OCI-LY7 (cell line): Measurements from ENCODE around the gene ATP6V1A.

Experiments used
- CTCF ChIP-seq: fragments of 200-600 bp; sonication (generic); conservative IDR thresholded peaks from 2 replicates; pipeline ENCODE4 v1.5.1; 2014; ENCODE audit warnings: mild to moderate bottlenecking, antibody characterized with exemption, low read length, moderate library complexity, mixed read lengths
- EZH2phosphoT487 ChIP-seq: fragments of 200-600 bp; sonication (generic); IDR thresholded peaks from 2 replicates; pipeline ENCODE4 v1.6.1; 2018; ENCODE audit warnings: low read depth, borderline replicate concordance, mild to moderate bottlenecking, mixed run types, antibody characterized with exemption, low read length, moderate library complexity, mixed read lengths

DNA sequence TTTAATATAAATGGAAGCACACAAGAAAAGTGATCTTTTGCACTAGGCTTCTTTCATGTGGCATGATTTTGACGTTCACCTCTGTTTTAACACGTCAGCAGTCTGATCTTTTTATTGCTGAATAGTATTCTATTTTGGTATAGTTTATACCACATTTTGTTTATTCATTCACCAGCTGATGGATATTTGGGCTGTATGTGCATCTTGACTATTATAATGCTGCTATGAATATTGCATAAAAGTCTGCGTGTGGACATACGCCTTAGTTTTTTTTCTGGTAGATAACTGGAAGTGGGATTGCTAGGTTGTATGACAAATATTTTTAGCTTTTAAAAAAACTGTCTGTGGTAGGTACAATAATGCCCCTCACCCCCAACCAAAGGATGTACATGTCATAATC is 15.1 kb upstream of the ATP6V1A start:
- TF ChIP-seq CTCF (no peak), EZH2phosphoT487 (no peak)
